GM19328 (cell line): ENCODE measurements around the gene TNFRSF1B.

Experiments
- ATAC-seq: cut with Tn5 transposase; IDR thresholded peaks from one replicate; pipeline ENCODE4 v1.9.1; 2021; ENCODE audit warnings: mild to moderate bottlenecking, moderate library complexity; ENCODE audit not compliant: unreplicated experiment

TNFRSF1B gene

DNA sequence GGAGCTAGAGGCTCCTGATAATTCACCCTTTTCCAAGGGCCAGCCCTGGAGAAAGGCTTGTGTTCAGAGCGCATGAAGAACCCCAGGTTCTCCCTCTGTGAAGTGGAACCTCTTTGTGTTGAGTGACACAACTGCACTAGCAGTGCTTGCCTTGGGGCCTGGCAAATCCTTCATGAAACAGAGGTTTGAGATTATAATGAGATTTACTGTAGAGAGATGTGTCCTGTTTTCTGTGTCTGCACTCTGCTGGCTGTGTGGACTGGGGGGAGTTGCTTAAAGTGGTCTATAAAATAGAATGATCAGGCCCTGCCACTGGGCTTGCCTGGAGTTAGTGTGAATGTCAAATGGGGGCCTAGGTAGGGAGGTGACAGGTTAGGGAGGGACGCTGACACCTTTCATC is 11.5 kb upstream of the TNFRSF1B start:
- no peak for ATAC-seq

DNA sequence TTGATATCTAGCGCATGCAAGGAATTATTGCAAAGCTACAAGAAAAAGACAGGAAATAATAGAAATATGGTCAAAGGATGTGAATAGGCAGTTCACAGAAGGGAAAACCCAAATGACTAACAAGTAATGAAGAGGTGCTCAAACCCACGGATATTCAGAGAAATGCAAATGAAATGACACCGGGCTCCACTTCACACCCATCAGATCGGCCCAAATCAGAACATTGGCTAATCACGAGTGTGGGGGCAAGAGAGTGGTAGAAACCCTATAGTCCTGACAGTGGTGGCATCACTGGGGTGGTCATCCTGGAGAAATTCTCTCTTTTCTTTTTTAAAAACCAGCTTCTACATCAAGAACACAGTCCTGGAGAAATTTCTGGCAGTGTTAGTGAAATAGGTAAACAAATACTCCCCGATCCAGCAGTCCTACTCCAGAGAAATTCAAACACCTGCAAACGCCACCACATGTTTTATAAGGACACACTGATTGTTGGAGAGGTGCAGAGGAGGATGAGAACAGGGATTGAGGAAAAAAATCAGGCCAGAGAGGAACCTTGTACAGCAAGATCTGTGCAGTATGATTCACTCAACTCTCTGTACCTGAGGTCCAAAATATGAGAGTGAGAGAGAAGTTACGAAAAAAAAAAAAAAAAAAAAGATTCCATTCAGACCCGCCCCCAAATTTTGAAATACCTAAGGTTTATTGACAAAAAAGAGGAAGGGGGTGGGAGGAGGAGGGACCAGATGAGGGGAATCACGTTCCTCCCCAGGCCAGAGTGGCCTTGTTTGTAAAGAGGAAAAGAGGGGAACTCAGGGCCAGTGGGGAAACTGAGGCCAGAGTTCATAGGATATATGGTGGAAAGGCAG is 9.2 kb upstream of the TNFRSF1B start:
- no peak for ATAC-seq

DNA sequence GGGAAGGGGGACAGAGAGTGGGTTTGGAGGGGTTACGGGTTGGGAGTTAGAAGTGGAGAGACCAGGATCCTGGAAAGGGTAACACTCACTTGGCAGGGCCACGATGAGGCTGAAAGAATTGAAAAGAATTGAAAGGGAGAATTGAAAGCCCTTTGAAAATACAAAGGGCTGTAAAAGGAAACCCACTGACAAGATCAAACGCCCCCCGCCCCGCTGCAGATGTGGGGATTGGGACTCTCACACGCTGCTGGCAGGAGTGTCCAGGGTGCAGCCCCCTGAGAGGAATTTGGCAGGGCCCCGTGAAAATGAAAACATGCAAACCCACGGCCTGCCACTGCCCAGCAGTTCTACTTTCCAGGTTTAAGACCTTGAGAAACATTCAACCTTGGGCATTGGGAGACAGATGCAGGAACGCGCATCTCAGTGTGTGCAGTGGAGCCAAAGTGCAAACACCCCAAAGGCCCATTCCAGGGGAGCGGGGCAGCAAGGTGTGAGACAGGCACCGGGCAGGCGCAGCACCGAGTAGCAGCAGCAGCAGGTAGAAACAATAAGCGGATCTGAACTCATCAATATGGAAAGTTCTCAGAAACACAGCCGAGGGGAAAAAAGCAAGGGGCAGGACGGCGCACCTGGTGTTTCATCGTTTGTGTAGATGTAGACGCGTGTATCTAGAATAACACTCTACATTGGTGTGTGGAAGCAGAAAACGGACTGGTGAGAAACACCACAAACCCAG is 8.3 kb upstream of the TNFRSF1B start:
- ATAC-seq: no peak

DNA sequence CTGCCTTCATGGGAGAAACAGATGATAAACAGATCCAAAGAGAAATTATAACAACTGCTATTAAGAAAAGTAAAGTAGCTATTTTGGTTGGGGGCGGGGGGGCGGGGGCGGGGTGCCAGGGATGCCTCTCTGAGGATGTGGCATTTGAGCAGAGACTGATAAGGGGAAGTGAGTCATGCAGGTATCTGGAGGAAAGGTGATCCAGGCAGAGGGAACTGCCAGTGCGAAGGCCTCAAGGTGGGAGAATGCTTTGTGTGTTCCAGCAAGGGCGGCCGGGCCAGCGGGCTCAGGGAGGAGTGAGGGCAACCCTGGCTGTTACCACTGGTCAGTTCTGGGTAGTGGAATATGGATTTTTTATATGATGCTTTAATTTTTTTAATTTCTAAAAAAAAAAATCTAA is 7.0 kb upstream of the TNFRSF1B start:
- no peak for ATAC-seq

DNA sequence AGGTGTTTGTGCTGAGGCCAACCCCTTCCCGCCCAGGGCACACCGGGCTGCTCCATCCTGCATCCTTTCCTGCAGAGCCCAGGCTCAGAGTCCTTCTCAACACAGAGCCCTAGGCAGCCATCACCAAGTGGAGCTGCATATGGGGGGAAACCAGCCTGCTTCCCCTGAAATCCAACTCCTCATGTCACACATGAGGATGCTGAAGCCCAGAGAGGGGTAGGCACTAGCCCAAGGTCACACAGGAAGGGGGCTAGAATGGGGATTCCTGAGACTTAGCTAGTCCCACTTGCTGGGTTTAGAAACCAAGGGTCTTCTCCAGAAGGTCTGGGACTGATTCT is 5.5 kb upstream of the TNFRSF1B start:
- no peak for ATAC-seq

DNA sequence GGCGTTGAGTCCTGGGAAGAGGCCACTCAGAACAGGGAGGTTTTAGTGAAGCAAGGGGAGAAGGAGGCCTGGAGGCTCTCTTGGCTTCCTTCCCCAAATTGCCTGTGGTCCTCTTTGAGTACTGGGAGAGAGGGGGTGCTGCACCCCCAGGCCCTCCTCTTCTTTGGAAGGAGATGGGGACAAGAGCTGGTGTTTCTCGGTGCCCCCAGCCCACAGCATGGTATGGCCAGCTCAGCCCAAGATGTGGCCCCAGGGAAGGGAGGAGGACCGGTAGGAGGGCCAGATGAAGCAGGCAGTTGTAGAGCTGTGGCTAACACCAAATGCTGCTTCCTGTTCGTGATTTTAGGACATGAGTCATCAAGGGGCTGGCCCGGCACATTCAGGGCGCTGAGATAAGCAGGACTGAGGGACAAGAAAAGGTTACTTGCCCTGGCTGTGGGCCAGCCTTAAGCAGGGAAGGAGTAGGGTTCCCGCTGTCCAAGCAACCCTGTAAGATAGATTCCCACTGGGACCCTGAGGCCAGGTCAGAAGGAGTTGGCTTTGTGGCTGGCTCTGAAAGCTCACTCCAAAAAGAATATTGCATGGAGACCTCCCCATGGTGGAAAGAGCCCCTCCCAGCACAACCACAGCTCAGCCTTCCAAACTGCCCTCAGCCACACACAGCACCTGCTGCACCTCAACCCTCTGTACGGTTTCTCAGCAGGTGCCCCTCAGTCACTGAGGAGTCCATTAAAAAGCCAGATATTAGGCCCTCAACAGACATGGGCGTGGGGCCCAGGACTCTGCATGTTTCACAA is 4.9 kb upstream of the TNFRSF1B start:
- ATAC-seq: peak; percentile 69

DNA sequence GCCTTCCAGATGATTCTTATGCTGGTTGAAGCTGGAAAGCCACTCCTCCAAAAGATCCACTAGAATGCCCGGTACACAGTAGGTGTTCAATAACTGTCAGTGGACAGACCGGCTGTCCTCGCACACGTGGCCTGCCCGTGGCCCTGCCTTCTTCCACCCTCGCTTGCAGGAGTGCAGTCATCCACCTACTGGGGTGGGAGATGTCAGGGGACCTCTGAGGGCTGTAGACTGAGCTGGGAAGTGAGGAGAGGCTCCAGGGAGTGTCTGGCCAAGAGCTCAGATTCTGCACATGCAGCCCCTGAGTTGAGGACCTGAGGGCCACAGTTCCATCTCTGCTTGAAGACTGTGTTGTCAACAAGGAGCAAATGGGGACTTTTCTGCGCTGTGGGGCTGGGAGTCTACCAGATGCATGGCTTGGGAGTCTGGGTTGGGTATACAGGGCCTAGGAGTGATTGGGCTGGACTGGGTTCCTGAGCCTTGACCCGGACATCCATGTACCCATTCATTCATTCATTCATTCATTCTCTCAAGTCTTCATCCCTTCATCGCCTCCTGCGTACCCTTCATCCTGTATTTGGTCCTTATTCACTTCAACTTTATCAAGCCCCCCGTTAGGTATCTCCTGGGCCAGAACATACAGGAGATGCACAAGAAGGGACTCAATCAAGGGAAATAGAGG is 4.2 kb upstream of the TNFRSF1B start:
- no peak for ATAC-seq

DNA sequence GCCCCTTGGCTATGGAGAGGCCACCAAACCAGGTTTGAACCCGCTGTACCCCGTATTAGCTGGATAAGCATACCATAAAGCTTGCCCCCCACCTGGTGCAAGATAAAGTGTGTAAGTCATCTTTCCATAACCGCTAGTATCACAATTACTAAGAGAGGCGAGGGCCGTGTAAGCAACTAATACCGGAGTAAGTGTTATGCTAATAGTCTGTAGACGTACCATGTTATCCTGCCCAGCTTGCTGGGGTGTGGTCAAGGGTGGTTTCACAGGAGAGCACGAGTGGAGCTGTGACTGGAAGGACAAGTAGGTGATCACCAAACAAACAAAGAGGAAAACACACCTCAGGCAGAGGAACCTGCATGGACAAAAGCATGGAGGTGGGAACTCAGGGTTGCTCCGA is 3.6 kb upstream of the TNFRSF1B start:
- ATAC-seq: no peak

DNA sequence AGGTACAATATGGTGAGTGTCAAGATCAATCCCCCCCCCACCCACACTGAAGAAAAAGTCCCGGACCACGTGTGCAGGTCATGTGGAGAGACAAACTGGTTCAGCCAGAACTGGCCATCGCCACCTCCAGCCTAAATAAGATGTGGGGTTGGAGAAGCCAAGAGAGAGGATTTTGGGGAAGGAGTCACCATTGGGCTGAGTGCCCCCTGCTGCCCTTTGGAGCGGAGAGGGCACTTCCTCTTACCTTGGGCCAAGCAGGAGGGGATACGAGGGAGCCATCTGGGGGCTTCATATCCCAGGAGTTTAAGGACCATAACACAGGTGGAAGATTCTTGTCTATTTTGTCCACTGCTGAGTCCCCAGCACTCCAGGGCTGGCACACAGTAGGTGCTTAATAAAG is 2.6 kb upstream of the TNFRSF1B start:
- ATAC-seq: no peak

DNA sequence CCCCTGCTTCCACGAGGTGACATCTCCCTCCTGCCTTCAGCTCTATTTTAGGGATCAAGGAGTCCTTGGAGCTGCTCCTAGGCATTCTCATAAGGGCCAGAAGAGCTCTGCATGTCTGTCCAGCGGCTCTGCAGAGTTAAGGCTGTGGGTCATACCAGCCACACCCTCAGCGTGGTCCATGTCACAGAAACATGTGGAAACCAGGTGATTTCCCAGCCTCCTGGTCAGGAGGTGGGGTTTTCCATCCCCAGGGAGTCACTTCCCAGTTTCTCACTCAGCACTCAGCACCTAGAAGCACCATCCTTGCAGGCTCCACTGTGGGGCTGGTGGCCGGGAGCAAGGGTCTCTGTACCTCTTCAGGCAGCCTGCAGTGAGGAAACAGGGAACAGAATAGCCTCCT is 1.4 kb upstream of the TNFRSF1B start:
- ATAC-seq: no peak

DNA sequence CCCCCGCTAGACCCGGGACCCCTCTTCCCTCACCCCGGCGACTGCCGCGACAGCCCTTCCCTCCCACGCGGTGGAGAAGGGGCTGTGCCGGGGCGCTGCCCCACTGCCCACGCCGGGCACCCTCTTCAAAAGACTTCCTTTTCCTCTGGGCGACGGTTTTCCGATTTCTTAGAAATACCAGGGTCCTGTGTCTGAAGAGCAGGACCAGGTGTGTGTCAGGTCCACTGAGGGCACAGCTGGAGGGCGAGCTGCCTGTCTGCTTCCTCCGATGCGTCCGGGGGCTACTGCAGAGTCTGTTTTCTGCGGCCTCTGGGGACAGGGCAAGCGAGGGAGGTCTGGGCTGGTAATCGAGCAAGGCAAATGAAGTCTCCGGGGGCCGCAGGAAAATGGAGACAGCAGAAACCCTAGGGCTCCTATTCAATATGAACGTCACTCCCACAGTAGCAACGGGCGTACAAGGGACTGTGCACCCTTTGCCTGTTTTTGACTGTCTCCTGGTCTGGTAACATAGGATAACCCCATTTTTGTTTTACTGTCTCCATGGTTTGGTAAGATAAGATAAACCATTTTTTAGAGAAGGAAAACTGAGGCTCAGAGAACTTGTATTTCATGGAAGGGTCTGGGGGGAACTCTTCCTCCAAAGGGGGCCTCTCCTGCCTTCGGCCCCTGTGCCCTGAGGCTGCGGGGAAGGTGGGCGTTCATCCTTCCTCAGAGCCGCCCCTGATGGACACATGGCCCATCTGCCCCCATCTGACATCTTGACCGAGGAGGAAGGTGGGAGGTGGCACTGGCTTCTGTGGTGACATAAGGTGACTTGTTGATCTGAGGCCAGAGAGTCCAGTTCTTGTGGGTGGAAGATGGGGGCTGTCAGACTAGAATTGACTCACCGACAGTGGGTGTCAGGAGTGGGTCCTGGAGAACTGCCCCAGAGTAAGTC is 970 bp downstream of the TNFRSF1B start:
- ATAC-seq: no peak

DNA sequence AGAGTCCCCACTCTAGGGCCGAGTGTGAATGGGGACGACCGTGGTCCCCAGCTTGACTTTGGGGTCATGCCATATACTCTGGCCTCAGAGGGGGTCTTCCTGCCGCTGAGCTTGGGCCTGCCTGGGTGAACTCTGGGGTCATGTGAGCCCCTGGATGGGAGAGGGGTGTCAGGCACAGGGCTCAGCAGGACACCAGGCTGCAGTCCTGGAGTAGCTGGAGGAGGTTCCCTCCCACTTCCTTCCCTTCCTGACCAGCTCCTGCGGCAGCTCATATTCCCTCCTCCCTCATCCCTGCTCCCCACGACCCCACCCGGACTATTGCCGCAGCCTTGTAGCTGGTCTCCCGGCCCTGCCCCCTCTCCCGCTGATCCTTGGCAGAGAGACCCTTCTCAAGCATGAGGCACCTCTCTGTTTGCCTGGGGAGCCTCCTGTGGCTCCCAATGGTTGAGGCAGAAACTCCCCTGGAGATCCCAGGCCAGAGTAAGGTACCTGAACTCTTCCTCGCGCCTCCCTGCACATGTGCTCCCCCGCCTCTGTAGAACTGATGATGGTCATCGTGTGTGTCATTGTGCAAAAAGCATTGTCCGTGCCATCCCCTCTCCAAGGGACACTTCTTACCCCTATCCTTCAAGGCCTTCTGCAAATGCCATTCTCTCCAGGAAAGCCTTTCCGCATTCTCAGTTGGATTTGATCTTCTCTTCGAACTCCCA is 1.8 kb downstream of the TNFRSF1B start:
- ATAC-seq: no peak

DNA sequence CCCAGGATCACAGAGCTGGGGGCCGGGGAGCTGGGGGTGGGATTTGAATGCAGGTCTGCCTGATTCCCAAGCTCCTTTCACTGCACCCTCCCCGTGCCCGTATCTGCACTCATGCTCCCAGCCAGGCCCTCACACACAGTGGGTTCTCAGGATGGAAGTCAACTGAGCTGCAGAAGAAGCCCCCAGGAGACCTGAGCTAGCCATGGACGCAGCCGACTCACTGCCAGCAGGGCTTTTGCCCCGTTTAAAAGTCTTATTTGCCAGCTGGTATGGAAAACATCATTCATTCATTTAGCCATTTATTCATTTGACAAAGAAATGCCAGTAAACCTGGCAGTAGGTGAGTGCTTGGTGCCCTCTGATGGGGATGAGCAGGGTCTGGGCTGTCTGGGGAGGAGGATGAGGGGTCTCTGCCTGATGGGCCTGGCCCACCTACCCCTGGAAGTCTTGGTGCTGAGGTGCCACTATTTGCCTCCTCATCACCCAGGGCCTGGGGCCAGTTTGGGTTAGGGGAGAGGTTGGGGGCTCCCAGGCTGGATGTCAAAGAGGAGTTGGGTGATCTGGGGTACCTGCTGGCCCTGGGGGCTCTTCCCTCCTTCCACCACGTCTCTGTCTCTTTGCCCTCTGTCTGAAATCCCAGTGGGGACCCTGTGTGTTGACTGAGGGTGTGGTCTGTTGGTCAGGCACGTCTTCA is 2.8 kb downstream of the TNFRSF1B start:
- no peak for ATAC-seq

DNA sequence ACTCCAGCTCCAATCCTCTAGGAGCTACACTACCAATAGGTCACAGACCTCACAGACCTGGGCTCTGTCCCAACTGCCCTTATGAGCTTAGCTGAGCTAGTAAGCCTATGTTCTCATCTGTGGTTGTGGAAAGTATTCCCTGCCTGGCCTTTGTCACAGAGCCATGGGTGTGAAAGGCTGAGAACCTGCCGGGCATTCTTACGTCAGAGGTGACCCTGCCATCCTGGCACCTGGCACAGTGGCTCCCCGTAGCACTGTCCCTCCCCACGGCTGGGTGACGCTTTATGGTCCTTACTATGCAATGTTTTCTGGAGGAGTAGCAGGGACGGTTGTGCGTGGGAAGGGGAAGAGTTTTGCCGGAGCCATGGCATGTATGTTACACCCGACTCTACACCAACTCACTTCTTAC is 3.5 kb downstream of the TNFRSF1B start:
- no peak for ATAC-seq

DNA sequence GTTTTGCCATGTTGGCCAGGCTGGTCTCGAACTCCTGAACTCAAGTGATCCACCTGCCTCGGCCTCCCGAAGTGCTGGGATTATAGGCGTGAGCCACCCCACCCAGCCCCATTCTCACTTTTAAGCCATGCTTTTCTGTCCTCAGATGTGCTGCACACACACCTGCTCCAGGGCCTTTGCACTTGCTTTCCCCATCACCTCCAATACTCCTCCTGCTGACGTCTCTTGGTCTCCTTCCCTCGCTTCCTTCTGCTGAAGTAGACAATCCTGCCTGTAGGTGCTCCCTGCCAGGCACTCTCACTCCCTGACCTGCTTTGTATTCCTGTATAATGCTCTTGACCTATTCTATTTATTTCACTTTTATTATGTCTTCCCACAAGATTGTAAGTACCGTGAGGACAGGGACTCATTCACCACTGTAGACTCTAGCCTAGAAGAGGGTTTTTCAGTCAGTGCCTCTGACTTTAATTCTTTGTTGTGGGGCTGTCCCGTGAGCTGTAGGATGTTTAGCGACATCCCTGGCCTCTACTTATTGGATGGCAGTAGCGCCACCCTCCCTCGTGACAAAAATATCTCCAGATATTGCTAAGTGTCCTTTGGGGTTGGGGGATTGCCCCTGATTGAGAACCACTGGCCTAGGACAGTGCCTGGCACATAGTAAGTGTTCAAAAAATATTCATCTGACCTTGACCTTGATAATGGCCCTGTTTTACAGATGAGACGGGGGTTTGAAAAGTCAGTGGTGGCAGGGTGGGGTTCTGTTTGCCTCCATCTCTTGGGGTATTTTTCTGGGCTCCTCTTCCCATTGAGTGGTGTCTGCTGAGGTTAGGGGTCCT is 4.6 kb downstream of the TNFRSF1B start:
- ATAC-seq: no peak

DNA sequence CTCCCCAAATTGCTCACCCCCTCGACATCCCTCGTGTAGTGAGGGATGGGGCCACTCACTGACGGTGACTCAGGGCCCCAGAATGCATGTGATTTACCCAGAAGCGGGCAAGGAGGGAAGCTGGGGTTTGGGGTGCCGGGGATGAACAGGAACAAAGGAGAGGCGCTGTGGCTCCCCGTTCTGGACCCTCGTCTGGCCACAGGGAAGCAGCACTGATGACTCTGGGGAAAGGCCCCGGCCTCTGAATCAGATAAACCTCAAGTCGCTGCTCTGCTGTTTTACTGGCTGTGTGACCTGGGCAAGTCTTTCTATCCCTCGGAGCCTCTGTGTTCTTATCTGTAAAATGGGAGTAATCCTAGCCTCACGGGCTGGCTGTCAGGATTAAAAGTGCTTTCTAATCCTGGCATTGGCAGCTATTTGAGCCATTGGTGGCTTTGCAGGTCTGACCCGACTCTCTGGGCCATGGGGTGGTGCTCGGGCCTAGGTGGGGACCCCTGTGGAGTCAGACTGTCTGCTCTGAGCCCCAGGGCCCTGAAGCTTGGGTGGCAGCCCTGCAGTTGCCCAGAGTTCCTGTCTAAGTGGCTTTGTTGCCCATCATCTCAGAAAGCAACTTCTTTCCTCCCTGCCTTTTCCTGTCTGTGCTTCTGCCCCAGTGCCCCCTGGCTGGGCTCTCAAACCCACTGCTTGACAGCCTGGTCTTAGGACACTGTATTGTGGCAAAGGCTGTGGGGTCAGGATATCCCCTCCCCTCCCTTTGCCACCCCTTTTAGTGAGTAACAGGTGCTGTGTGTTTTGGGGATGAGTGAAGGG is 5.5 kb downstream of the TNFRSF1B start:
- ATAC-seq: no peak

DNA sequence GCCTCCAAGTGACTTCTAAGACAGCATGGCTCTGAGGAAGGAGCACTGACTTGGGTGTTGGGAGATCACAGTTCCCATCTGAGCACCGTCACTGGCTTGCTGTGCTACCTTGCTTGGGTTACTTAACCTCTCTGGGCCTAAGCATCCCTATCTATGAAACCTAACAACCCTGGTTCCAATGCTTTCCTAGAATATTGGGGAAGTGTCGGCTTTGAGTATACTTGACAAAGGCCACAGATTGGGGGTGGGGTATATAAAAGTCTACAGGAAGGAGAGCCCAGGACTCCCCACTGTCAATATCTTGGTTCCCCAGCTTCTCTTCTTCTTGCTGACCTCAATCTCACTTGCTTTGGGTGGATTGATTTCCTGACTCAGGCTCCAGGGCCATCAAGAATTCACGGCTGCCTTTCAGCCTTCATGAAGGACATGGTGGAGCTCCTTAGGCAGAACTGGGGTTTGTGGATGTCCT is 6.3 kb downstream of the TNFRSF1B start:
- ATAC-seq: no peak
